Measurements from ENCODE around the gene ANKRD44. TPM values are rescaled to one million over a fixed set of nuclear protein-coding genes. Genes with fewer than 3 reads are reported as not detected.

Gene ANKRD44
- total RNA-seq, 1 donor from 2014 or later, result 4.3 TPM

- H3K27me3 ChIP-seq (ENCODE audit: control insufficient read depth, insufficient read depth, low read length), result no peaks in the 10 kb centered on the region
- no peak for DNase-seq (ENCODE audit: low read depth)
- TF ChIP-seq CTCF (IDR thresholded peaks at IDR 0.05; ENCODE audit: insufficient read depth, low read length, poor library complexity, severe bottlenecking), result no peak
- H3K36me3 ChIP-seq (ENCODE audit: control insufficient read depth, insufficient read depth, low read length), result no peaks in the 10 kb centered on the region
- H3K4me3 ChIP-seq (ENCODE audit: low read depth, low read length), result no peak overlapping the region
These were observed 145.6 kb downstream of the ANKRD44 start for GRCh38 chr2:197165020-197165419.

GRCh38 chr2:197164141-197164754, 146.3 kb downstream of the ANKRD44 start:
- H3K4me3 ChIP-seq (ENCODE audit: low read depth, low read length), result no peak overlapping the region
- H3K36me3 ChIP-seq (ENCODE audit: control insufficient read depth, insufficient read depth, low read length), result no peaks in the 10 kb centered on the region
- H3K27me3 ChIP-seq (ENCODE audit: control insufficient read depth, insufficient read depth, low read length), result no peaks in the 10 kb centered on the region
- no peak for TF ChIP-seq CTCF (IDR thresholded peaks at IDR 0.05; ENCODE audit: insufficient read depth, low read length, poor library complexity, severe bottlenecking)
- DNase-seq (ENCODE audit: low read depth), result no peak

- H3K36me3 ChIP-seq (ENCODE audit: control insufficient read depth, insufficient read depth, low read length), result no peaks in the 10 kb centered on the region
- no peak overlapping the region for H3K4me3 ChIP-seq (ENCODE audit: low read depth, low read length)
- TF ChIP-seq CTCF (IDR thresholded peaks at IDR 0.05; ENCODE audit: insufficient read depth, low read length, poor library complexity, severe bottlenecking), result no peak
- H3K27me3 ChIP-seq (ENCODE audit: control insufficient read depth, insufficient read depth, low read length), result no peaks in the 10 kb centered on the region
- DNase-seq (ENCODE audit: low read depth), result no peak
These were observed 146.9 kb downstream of the ANKRD44 start for GRCh38 chr2:197163712-197164140.

- no peak overlapping the region for H3K4me3 ChIP-seq (ENCODE audit: low read depth, low read length)
- H3K36me3 ChIP-seq (ENCODE audit: control insufficient read depth, insufficient read depth, low read length), result no peaks in the 10 kb centered on the region
- H3K27me3 ChIP-seq (ENCODE audit: control insufficient read depth, insufficient read depth, low read length), result no peaks in the 10 kb centered on the region
- DNase-seq (ENCODE audit: low read depth), result no peak
- TF ChIP-seq CTCF (IDR thresholded peaks at IDR 0.05; ENCODE audit: insufficient read depth, low read length, poor library complexity, severe bottlenecking), result no peak
These were observed 148.8 kb downstream of the ANKRD44 start for GRCh38 chr2:197161774-197162173.

- Histone ChIP-seq H3K4me3 (ENCODE audit: low read depth, low read length) (no peak overlapping the region), H3K27me3 (ENCODE audit: control insufficient read depth, insufficient read depth, low read length) (no peaks in the 10 kb centered on the region), H3K36me3 (ENCODE audit: control insufficient read depth, insufficient read depth, low read length) (no peaks in the 10 kb centered on the region)
- peak; percentile 61 for DNase-seq (ENCODE audit: low read depth)
- no peak for TF ChIP-seq CTCF (IDR thresholded peaks at IDR 0.05; ENCODE audit: insufficient read depth, low read length, poor library complexity, severe bottlenecking)
These were observed 150.8 kb downstream of the ANKRD44 start for GRCh38 chr2:197159661-197160211.

All from kidney epithelial cell (primary cell).